GM23338 (cell line): ENCODE results near the gene CHRNA3. TPM values are rescaled to one million over a fixed set of nuclear protein-coding genes. Genes with fewer than 3 reads are reported as not detected.

Experiments
- ETS1 ChIP-seq: IDR thresholded peaks from 2 replicates; pipeline ENCODE4 v1.6.1; 2016; ENCODE audit warnings: antibody characterized with exemption
- JUNB ChIP-seq: IDR thresholded peaks from one replicate; pipeline ENCODE4 v1.6.1; 2016; ENCODE audit warnings: antibody characterized with exemption; ENCODE audit not compliant: unreplicated experiment
- ZNF331 ChIP-seq: fragments of 250-450 bp; sonication (Bioruptor Pico); IDR thresholded peaks from 2 replicates; pipeline ENCODE4 v1.5.0; 2020; ENCODE audit warnings: low read depth, mild to moderate bottlenecking, moderate library complexity
- polyA plus RNA-seq: library from polyadenylated mRNA; unstranded; fragments of >200 nt; fragmentation: Nextera tagmentation; extraction: Ambion mirVana; gene quantifications from 2 replicates; pipeline ENCODE4 v1.2.1, GENCODE V29; 2016
- small RNA-seq: library from RNA; depleted of rRNA; stranded (forward); fragments of <200 nt; gene quantifications from one replicate; pipeline ENCODE3, GENCODE V24; 2014; ENCODE audit warnings: low replicate concordance
- total RNA-seq: library from RNA; depleted of rRNA; stranded (reverse); fragments of >200 nt; shearing (Covaris generic); gene quantifications from 2 replicates; pipeline ENCODE4 v1.2.3, GENCODE V29; 2014; rRNA removed

CHRNA3 gene
- total and polyA plus RNA-seq, 2 experiments from 2014 or later: 2.9 to 3.5 TPM

GRCh38 chr15:78550194-78550593, 70.6 kb downstream of the CHRNA3 start (continued):
- TF ChIP-seq JUNB (no peak), ETS1 (no peak), ZNF331 (no peak)

Small RNA genes within 50 kb of the gene (small RNA-seq; reads per million reads assigned to genes)
- gene AC067863.2: not detected

Other genes with a start within 250 kb of the CHRNA3 start
- 68.4 and 78.2 TPM in 2 replicates for gene IREB2, start 182.8 kb downstream of the CHRNA3 start, total RNA-seq
- gene IREB2, start 182.8 kb downstream of the CHRNA3 start, polyA plus RNA-seq: 19.2 and 23.4 TPM in 2 replicates
- gene HYKK, start 113.4 kb downstream of the CHRNA3 start, total RNA-seq: 5.0 and 5.5 TPM in 2 replicates
- 2.9 and 4.0 TPM in 2 replicates for gene HYKK, start 113.4 kb downstream of the CHRNA3 start, polyA plus RNA-seq
- 301 and 322 TPM in 2 replicates for gene PSMA4, start 80.6 kb downstream of the CHRNA3 start, total RNA-seq
- 466 and 552 TPM in 2 replicates for gene PSMA4, start 80.6 kb downstream of the CHRNA3 start, polyA plus RNA-seq
- gene CHRNA5, start 55.5 kb downstream of the CHRNA3 start, total RNA-seq: 19.6 and 26.2 TPM in 2 replicates
- 23.3 and 29.3 TPM in 2 replicates for gene CHRNA5, start 55.5 kb downstream of the CHRNA3 start, polyA plus RNA-seq
- 1.0 and 1.6 TPM in 2 replicates for gene CHRNB4, start 20.2 kb upstream of the CHRNA3 start, total RNA-seq
- 0.71 and 1.4 TPM in 2 replicates for gene CHRNB4, start 20.2 kb upstream of the CHRNA3 start, polyA plus RNA-seq
- gene ADAMTS7, start 190.5 kb upstream of the CHRNA3 start, total RNA-seq: 46.5 and 52.7 TPM in 2 replicates
- gene ADAMTS7, start 190.5 kb upstream of the CHRNA3 start, polyA plus RNA-seq: 11.2 and 11.6 TPM in 2 replicates